Measurements from ENCODE around the gene RAMP3. TPM values are rescaled to one million over a fixed set of nuclear protein-coding genes. Genes with fewer than 3 reads are reported as not detected.

Gene RAMP3
- total RNA-seq, 1 donor from 2014 or later = not detected

GRCh38 chr7:45225948-45226335 lies 68.4 kb downstream of the RAMP3 start:
- Mint-ChIP-seq H3K36me3 (ENCODE audit: insufficient read depth) (no peaks in the 10 kb centered on the region), H3K27ac (no peak overlapping the region), H3K4me1 (ENCODE audit: low read depth) (no peaks in the 10 kb centered on the region), H3K4me3 (ENCODE audit: low read depth) (no peak overlapping the region), H3K9me3 (ENCODE audit: low read depth) (no peaks in the 10 kb centered on the region), H3K27me3 (peaks cover 34% of the 10 kb centered on the region)
- no peak for TF ChIP-seq CTCF (IDR thresholded peaks at IDR 0.05; ENCODE audit: unreplicated experiment)
- no peak for DNase-seq (ENCODE audit: low spot score, unreplicated experiment)

- Mint-ChIP-seq H3K36me3 (ENCODE audit: insufficient read depth) (no peaks in the 10 kb centered on the region), H3K9me3 (ENCODE audit: low read depth) (no peaks in the 10 kb centered on the region), H3K4me1 (ENCODE audit: low read depth) (no peaks in the 10 kb centered on the region), H3K27ac (no peak overlapping the region), H3K27me3 (peaks cover 39% of the 10 kb centered on the region), H3K4me3 (ENCODE audit: low read depth) (no peak overlapping the region)
- TF ChIP-seq CTCF (IDR thresholded peaks at IDR 0.05; ENCODE audit: unreplicated experiment) = no peak
- no peak for DNase-seq (ENCODE audit: low spot score, unreplicated experiment)
Observed at GRCh38 chr7:45229156-45229920, 71.7 kb downstream of the RAMP3 start.

GRCh38 chr7:45230083-45230482 lies 72.5 kb downstream of the RAMP3 start:
- DNase-seq (ENCODE audit: low spot score, unreplicated experiment) = no peak
- Mint-ChIP-seq H3K9me3 (ENCODE audit: low read depth) (no peaks in the 10 kb centered on the region), H3K4me3 (ENCODE audit: low read depth) (no peak overlapping the region), H3K36me3 (ENCODE audit: insufficient read depth) (no peaks in the 10 kb centered on the region), H3K27me3 (peaks cover 42% of the 10 kb centered on the region), H3K27ac (no peak overlapping the region), H3K4me1 (ENCODE audit: low read depth) (no peaks in the 10 kb centered on the region)
- no peak for TF ChIP-seq CTCF (IDR thresholded peaks at IDR 0.05; ENCODE audit: unreplicated experiment)

- TF ChIP-seq CTCF (IDR thresholded peaks at IDR 0.05; ENCODE audit: unreplicated experiment) = no peak
- Mint-ChIP-seq H3K27me3 (peaks cover 42% of the 10 kb centered on the region), H3K27ac (no peak overlapping the region), H3K36me3 (ENCODE audit: insufficient read depth) (no peaks in the 10 kb centered on the region), H3K9me3 (ENCODE audit: low read depth) (no peaks in the 10 kb centered on the region), H3K4me1 (ENCODE audit: low read depth) (no peaks in the 10 kb centered on the region), H3K4me3 (ENCODE audit: low read depth) (no peak overlapping the region)
- no peak for DNase-seq (ENCODE audit: low spot score, unreplicated experiment)
Observed at GRCh38 chr7:45230611-45231165, 73.1 kb downstream of the RAMP3 start.

- Mint-ChIP-seq H3K36me3 (ENCODE audit: insufficient read depth) (no peaks in the 10 kb centered on the region), H3K4me3 (ENCODE audit: low read depth) (no peak overlapping the region), H3K4me1 (ENCODE audit: low read depth) (no peaks in the 10 kb centered on the region), H3K9me3 (ENCODE audit: low read depth) (no peaks in the 10 kb centered on the region), H3K27me3 (peaks cover 35% of the 10 kb centered on the region), H3K27ac (no peak overlapping the region)
- no peak for TF ChIP-seq CTCF (IDR thresholded peaks at IDR 0.05; ENCODE audit: unreplicated experiment)
- DNase-seq (ENCODE audit: low spot score, unreplicated experiment) = no peak
Observed at GRCh38 chr7:45233249-45233775, 75.7 kb downstream of the RAMP3 start.

Other genes with a start within 250 kb of the RAMP3 start
- 0.53 and 0.67 TPM in 2 replicates for gene MYO1G, start 178.8 kb upstream of the RAMP3 start, total RNA-seq
- 42.2 and 43.0 TPM in 2 replicates for gene CCM2, start 157.6 kb upstream of the RAMP3 start, total RNA-seq
- gene NACAD, start 68.8 kb upstream of the RAMP3 start, total RNA-seq = 10.1 and 11.7 TPM in 2 replicates
- gene TBRG4, start 46.1 kb upstream of the RAMP3 start, total RNA-seq = 73.0 and 73.1 TPM in 2 replicates

All from progenitor cell of endocrine pancreas (in vitro differentiated cells).